Type B pancreatic cell (in vitro differentiated cells): Measurements from ENCODE around the gene FEM1C. TPM values are rescaled to one million over a fixed set of nuclear protein-coding genes. Genes with fewer than 3 reads are reported as not detected.

Source experiments
- DNase-seq: peaks from one replicate; pipeline ENCODE4 v3.0.0; 2021; ENCODE audit warnings: mixed read lengths; ENCODE audit not compliant: unreplicated experiment; ENCODE audit errors: extremely low spot score
- H3K27ac Mint-ChIP-seq: 2 replicates; pipeline ENCODE4 v1.8.0; 2021; ENCODE audit warnings: mild to moderate bottlenecking, mixed read lengths
- H3K27me3 Mint-ChIP-seq: 2 replicates; pipeline ENCODE4 v1.8.0; 2021; ENCODE audit warnings: mixed read lengths
- H3K36me3 Mint-ChIP-seq: 2 replicates; pipeline ENCODE4 v1.8.0; 2021; ENCODE audit warnings: mixed read lengths
- H3K4me1 Mint-ChIP-seq: one replicate; pipeline ENCODE4 v1.8.0; 2021; ENCODE audit warnings: mixed read lengths; ENCODE audit not compliant: unreplicated experiment
- H3K4me3 Mint-ChIP-seq: 2 replicates; pipeline ENCODE4 v1.8.0; 2021; ENCODE audit warnings: mild to moderate bottlenecking, mixed read lengths
- H3K9me3 Mint-ChIP-seq: 2 replicates; pipeline ENCODE4 v1.8.0; 2021; ENCODE audit warnings: mixed read lengths
- total RNA-seq: library from RNA; stranded (reverse); gene quantifications from 2 replicates; pipeline ENCODE4 v1.2.1, GENCODE V29; 2021; ENCODE audit warnings: low replicate concordance
- TF ChIP-seq, protein P1 (sequence below): fragments of 200-600 bp; sonication (generic); conservative IDR thresholded peaks from 2 replicates; pipeline ENCODE4 v1.5.0; 2021; ENCODE audit warnings: antibody characterized with exemption, mild to moderate bottlenecking

Gene FEM1C
- total RNA-seq, 1 donor from 2014 or later: 15.8 TPM

DNA sequence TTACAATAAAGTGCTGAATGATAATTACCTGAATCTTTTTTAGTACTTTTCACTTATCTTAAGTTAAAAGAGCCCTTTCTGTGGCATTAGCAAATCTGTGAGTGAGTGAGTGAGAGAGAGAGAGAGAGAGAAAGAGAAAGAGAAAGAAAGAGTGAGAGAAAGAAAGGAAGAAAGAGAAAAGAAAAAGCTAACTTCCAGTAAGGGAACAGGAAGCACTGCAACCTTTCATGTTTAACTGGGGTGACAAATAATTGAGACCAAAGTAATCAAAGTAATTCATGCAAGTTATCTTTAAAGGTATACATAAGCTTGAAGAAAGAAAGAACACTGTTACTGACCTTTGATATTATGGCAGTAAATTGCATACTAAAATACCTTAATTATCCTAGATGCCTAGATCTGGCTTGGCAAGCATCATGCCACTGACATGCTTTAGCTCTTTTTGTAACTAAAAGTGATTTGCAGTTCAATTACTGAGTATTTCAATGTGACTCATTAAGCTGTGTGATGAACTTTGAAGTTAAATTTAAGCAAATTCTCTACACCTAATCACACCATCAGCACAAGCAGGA, 21.7 kb downstream of the FEM1C start:
- peaks cover 4% of the 10 kb centered on the region for H3K4me1 Mint-ChIP-seq
- H3K27ac Mint-ChIP-seq: no peak overlapping the region
- H3K4me3 Mint-ChIP-seq: no peak overlapping the region
- TF ChIP-seq, protein P1, sequence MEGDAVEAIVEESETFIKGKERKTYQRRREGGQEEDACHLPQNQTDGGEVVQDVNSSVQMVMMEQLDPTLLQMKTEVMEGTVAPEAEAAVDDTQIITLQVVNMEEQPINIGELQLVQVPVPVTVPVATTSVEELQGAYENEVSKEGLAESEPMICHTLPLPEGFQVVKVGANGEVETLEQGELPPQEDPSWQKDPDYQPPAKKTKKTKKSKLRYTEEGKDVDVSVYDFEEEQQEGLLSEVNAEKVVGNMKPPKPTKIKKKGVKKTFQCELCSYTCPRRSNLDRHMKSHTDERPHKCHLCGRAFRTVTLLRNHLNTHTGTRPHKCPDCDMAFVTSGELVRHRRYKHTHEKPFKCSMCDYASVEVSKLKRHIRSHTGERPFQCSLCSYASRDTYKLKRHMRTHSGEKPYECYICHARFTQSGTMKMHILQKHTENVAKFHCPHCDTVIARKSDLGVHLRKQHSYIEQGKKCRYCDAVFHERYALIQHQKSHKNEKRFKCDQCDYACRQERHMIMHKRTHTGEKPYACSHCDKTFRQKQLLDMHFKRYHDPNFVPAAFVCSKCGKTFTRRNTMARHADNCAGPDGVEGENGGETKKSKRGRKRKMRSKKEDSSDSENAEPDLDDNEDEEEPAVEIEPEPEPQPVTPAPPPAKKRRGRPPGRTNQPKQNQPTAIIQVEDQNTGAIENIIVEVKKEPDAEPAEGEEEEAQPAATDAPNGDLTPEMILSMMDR: no peak
- no peak for DNase-seq
- H3K36me3 Mint-ChIP-seq: peaks cover 27% of the 10 kb centered on the region
- H3K9me3 Mint-ChIP-seq: no peaks in the 10 kb centered on the region
- H3K27me3 Mint-ChIP-seq: no peaks in the 10 kb centered on the region

DNA sequence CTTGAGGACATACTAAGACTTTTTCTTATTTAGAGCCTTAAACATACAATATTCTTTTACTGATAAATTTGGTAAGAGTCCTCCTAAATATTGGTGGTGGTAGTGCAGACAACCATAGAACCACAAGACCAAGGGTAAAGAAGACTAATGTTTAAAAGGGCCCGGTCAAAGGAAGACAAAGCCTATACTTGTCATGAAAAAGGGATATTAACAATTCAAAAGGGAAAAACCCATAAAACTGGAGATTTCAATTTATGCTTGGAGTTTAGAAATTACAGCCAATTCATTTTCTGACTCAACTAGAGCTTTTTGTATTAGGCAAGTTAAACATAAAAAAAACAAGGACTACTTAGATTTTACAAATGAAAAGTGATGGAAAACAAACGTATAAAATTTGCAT, 24.4 kb downstream of the FEM1C start:
- Mint-ChIP-seq H3K36me3 (peaks cover 23% of the 10 kb centered on the region), H3K27ac (no peak overlapping the region), H3K27me3 (no peaks in the 10 kb centered on the region), H3K9me3 (no peaks in the 10 kb centered on the region), H3K4me3 (no peak overlapping the region), H3K4me1 (peaks cover 4% of the 10 kb centered on the region)
- TF ChIP-seq, protein P1: no peak
- DNase-seq: no peak

DNA sequence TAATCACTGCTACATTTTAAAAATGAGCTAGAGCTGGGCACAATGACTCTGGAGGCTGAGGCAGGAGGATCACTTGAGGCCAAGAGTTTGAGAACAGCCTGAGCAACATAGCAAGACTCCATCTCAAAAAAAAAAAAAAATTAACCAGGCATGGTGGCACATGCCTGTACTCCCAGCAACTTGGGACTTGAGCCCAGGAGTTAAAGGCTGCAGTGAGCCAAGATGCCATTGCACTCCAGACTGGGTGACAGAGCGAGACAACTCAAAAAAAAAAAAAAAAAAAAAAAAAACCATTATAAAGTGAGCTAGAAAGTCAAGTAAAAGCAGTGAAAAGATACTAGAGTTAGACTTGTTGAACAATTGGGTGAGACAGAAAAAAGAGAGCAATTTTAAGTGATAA, 28.2 kb downstream of the FEM1C start:
- Mint-ChIP-seq H3K36me3 (peaks cover 7% of the 10 kb centered on the region), H3K27me3 (no peaks in the 10 kb centered on the region), H3K27ac (no peak overlapping the region), H3K4me3 (no peak overlapping the region), H3K9me3 (peaks cover 3% of the 10 kb centered on the region), H3K4me1 (no peaks in the 10 kb centered on the region)
- TF ChIP-seq, protein P1: no peak
- no peak for DNase-seq

DNA sequence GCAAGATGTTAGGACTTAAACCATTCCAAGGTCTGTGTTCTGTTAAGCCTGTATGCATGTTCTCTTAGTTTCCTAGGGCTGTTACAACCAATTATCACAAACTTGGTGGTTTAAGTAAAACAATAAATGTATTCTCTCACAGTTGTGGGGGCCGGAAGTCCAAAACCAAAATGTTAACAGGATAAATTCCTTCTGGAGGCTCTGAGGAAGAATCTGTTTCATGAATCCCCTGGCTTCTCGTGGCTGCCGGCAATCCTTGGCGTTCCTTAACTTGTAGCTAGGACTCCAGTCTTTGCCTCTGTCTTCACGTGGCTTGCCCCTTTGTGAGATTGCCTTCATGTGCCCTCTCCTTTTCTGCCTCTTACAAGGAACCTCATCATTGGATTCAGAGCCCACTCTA, 30.4 kb downstream of the FEM1C start:
- no peak for DNase-seq
- Mint-ChIP-seq H3K27ac (no peak overlapping the region), H3K4me3 (no peak overlapping the region), H3K4me1 (no peaks in the 10 kb centered on the region), H3K36me3 (no peaks in the 10 kb centered on the region), H3K9me3 (peaks cover 3% of the 10 kb centered on the region), H3K27me3 (no peaks in the 10 kb centered on the region)
- TF ChIP-seq, protein P1: no peak

DNA sequence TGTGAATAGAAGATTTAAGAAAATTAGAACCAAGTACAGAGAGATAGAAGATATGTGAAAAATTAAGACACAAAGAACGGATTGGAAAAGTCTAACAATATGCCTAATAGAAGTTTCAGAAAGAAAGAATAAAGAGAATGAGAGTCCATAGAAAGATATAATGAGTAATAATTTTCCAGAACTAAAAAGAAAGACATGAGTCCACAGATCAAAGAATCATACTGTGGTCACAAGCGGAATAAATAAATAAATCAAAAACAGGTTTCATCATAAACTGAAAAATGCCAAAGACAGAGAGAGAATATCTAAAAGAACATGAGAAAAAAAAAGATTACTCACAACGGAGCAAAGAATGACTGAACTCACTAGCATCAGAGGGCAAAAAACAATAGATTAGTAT, 32.9 kb downstream of the FEM1C start:
- Mint-ChIP-seq H3K9me3 (peaks cover 3% of the 10 kb centered on the region), H3K36me3 (no peaks in the 10 kb centered on the region), H3K4me1 (no peaks in the 10 kb centered on the region), H3K27ac (no peak overlapping the region), H3K27me3 (no peaks in the 10 kb centered on the region), H3K4me3 (no peak overlapping the region)
- TF ChIP-seq, protein P1: no peak
- no peak for DNase-seq
